Measurements from ENCODE around the gene LRRK1.

The LRRK1 gene

DNA sequence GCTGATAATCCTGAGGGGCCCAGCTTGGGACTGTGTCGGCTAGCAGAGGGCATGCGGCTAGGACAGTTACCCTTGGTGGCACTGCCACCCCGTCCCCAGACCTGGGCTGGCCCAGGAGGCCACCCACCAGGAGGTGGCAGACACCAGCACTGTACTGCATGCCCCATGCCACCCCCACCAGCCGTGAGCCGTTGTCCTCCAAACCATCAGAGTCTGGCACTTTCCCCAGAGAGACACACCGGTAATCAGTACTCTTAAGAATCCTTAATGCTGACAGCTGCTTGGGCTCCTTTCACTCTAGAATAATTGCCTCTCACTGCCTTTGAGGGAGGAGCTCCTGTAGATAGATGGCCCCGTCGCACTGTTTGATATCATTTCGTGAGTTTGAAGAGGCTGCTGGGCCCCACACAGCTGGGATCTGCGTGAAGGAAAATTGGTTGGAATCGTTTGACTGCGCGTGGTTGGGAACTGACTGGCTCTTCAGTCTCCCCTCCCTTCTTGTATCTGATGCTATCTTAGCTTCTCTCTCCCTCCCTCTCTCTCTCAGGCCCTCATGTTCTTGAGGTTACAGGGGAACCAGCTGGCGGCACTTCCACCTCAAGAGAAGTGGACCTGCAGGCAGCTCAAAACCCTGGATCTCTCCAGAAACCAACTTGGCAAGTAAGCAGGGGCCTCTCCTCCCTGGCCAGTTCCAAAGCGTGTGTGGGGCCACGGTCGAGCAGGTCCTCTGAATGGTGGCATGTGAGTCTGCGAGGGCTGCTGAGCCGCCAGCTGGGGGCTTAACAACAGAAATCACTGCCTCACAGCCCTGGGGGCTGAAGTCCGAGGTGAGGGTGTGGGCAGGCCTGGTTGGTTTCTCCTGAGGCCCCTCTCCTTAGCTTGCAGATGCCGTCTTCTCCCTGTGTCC, 94.9 kb downstream of the LRRK1 start:
- POLR2A ChIA-PET (ENCODE audit: low non-redundant PET): no interaction called here
- CTCF ChIA-PET: interaction anchor here (1.3 kb wide), 1 partner anchor 244 kb away, joined by 14 read pairs; no protein-coding TSS in a partner anchor
- no peak for TF ChIP-seq CTCF (conservative IDR thresholded peaks at IDR 0.05; ENCODE audit: low read depth)
- H3K27ac ChIP-seq: no peak overlapping the region; the same call in 1 of the 2 replicates
- no peak for DNase-seq (ENCODE audit: low spot score)

- ChIA-PET POLR2A (ENCODE audit: low non-redundant PET) (no interaction called here), CTCF (interaction anchor here (0.7 to 1.5 kb wide), 8 partner anchors 8 to 854 kb away, joined by 3 to 14 read pairs (median 4); no protein-coding TSS in a partner anchor)
- TF ChIP-seq CTCF (conservative IDR thresholded peaks at IDR 0.05; ENCODE audit: low read depth): peak; percentile 97
- 0 out of 2 replicates have a peak overlapping the region, but pooled peaks have one; percentile 3 for H3K27ac ChIP-seq
- DNase-seq (ENCODE audit: low spot score): peak; percentile 84
Observed at GRCh38 chr15:101014921-101015841, 96.0 kb downstream of the LRRK1 start.

- ChIA-PET POLR2A (ENCODE audit: low non-redundant PET) (no interaction called here), CTCF (interaction anchor here (1.4 to 1.5 kb wide), 2 partner anchors 10 to 242 kb away, joined by 4 to 6 read pairs; no protein-coding TSS in a partner anchor)
- TF ChIP-seq CTCF (conservative IDR thresholded peaks at IDR 0.05; ENCODE audit: low read depth): no peak
- no peak overlapping the region for H3K27ac ChIP-seq
- DNase-seq (ENCODE audit: low spot score): no peak
Observed at GRCh38 chr15:101016581-101016980, 97.4 kb downstream of the LRRK1 start.

GRCh38 chr15:101017093-101017754, 98.1 kb downstream of the LRRK1 start:
- DNase-seq (ENCODE audit: low spot score): no peak
- CTCF ChIA-PET: interaction anchor here (1.4 kb wide), 1 partner anchor 241 kb away, joined by 6 read pairs; no protein-coding TSS in a partner anchor
- H3K27ac ChIP-seq: no peak overlapping the region
- POLR2A ChIA-PET (ENCODE audit: low non-redundant PET): no interaction called here
- peak; percentile 22; the same call in 1 of the 2 replicates for TF ChIP-seq CTCF (conservative IDR thresholded peaks at IDR 0.05; ENCODE audit: low read depth)

- no peak for TF ChIP-seq CTCF (conservative IDR thresholded peaks at IDR 0.05; ENCODE audit: low read depth)
- ChIA-PET POLR2A (ENCODE audit: low non-redundant PET) (no interaction called here), CTCF (interaction anchor here (0.7 to 1.9 kb wide), 2 partner anchors 10 to 34 kb away, joined by 3 to 12 read pairs; no protein-coding TSS in a partner anchor)
- H3K27ac ChIP-seq: no peak overlapping the region
- DNase-seq (ENCODE audit: low spot score): no peak
Observed at GRCh38 chr15:101018016-101018415, 98.9 kb downstream of the LRRK1 start.
